GM19238 (cell line): ENCODE results near the gene AKNAD1.

ENCODE experiments used
- DNase-seq: peaks from one replicate; pipeline ENCODE4 v3.0.0; 2011; ENCODE audit warnings: low spot score; ENCODE audit not compliant: insufficient read length

The AKNAD1 gene

DNA sequence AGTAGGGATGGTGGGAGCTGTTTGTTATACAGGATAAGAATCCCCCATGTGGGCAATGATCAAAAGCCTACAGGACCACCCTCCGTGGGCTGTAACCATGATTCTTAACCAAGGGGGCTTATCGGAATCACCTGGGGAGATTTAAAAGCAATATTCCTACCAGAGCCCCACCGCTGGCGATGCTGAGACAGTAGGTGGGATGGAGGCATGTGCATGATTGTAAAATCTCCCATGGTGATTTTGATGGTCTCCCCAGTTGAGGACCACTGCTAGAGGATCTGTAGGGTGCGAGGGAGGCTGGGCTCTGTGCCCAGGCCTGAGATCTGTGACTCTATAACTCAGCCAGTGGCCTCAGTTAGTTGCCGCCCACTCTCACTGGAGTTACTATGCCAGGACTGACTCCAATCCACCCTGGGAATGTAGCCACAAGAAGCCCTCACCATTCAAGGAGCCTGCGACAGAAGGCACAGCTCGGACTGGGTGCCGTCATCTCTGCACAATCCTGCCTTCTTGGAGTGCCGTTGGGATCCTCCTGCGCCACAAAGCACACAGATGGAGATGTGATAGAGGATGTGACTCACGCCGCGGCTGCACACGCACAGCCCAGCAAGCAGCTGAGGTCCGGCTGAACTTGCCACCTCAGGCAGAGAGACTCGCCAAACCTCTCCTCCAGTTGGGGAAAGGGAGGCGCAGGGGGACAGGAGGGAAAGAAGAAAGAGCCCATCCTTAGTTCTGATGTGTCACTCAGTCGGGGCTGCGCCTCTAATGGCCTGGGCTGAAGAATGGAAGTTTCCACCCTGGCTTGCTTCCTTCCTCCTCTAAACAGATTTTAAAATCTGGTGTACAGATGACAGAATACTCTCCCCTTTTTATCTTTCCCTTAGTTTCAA is 26.5 kb downstream of the AKNAD1 start:
- no peak for DNase-seq

DNA sequence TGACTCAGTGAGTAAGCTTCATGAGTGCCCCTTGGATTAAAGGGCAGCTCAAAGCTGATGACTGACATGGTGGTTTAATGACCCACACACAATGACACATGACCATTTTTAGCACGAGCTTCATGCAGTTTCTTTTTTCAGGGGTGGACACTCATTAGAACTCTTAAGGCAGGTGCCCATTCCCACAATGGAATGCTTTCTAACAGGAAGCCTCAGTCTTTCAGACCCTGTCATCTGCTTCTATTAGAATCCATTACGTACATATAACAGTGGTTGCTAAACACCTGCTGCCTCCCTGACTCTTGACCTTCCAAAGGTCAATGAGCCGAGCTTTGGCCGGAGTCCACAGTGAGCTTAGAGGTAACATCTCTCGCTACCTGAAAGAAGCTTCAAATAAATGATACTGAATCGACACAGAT is 27.4 kb downstream of the AKNAD1 start:
- DNase-seq: no peak

DNA sequence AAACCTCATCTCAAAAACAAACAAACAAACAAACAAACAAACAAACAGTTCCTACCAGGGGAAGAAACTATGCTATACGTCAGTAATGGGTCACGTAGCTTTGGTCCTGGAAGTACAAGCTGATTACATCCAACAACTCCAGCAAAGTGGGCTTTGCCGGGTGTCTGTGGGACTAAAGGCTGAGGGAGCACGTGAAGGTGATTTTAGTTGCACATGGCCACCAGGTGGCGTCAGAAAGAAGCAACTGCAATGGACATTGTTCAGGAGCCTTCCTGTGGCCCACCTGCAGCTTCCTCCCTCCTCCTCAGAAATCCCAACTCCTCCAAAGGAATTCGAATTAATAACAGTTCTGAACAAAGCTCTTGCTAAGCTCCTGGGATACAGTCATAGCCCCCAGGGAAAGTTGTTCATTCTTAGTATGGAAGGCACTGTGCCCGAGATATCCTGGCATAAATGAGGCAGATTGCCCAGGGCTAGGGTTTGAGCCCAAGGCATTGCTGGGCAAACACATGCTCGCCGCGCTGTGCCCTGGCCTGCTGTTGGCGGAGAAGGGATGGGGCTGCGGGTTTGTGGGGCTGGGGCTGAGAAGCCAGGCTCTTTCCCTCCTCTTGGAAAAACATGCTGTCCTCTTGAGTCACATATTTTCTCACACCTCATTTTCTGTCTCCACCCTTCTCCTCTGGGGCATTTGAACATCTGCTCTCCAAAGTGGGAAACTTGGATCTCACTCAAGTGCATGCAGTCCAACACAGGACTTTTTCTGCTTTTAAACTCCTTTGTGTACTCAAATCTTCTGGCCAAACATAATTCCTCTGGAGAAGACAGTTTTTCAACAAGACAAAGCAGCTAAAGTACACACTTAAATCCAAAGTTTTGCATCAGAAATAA is 28.6 kb downstream of the AKNAD1 start:
- peak; percentile 57 for DNase-seq

DNA sequence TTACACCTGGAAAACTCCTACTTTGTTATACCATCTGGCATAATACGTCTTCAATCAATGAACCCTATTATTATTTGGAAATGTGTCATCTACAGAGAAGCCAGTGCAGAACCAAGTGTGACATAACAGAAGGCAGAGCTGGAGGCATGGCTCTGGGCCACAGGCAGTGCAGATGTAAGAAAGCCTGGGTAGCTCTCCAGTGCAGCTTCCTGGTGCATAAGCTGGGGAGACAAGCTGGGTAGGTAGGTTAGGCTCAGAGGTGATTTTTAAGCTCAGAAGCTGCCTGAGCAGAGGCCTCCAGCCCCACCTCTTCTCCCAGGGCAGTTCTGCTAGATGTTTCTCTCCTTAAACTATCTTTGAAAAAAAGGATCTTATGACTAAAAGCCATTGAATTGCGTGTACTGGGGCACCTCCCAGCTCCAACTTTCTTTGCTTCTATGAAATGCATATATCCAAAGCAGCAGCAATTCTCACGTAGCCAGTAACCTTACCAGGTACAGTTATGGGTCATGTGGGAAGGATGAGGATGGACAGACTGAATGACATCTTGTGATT is 30.7 kb downstream of the AKNAD1 start:
- DNase-seq: no peak

DNA sequence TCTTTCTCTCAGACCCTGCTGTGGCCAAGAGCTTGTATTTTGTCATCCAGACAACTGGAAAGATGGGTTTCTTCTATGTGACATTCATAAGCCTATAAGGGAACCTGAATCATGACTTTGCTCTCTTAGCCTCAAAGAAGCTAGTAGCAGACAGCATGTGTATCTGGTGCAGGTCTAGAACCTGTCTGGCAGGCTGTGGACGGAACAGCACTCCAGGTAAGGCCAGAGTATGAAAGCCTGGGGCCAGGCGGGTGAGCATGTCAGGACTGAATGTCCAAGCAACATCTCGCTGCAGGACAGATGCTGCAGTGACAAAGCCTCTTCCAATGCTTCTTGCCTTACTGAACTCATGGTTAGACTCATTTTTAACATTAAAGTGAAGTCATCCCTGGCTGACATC is 32.8 kb downstream of the AKNAD1 start:
- no peak for DNase-seq

DNA sequence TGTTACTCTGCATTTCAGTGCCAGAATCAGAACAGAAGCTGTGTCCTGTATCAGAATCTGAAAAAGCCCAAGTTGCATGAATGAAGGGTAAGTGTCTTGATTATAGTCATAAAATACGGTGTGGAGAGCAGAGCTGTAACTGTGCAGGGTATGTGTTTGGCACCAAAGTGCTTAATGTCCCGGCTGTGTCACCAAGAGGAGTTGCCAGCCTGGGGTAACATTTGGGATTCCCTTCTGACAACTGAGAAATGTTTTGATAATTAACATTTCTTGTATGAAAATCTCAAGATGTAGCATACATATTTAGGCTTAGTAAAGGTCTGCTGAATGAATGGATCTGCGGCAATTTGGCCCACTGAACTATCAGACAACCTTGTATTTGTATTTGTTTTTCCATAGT is 33.3 kb downstream of the AKNAD1 start:
- no peak for DNase-seq

DNA sequence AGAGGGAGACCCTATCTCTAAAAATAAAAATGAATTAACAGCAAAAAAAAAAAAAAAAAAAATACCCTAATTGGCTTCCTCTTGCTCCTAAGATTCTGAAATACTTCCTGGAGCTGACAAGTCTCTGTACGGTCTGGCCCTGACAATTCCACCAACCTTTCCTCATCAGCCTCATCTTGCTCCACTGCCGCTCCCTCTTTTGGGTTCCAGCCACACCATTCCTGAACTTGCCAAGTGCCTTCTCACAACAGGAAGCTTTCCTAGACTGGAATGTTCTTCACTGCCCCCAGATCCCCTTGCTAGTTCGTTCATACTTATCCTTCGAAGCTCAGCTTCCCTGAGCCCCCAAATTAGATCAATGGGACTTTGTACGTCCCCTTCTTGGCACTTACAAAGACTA is 37.0 kb downstream of the AKNAD1 start:
- no peak for DNase-seq

DNA sequence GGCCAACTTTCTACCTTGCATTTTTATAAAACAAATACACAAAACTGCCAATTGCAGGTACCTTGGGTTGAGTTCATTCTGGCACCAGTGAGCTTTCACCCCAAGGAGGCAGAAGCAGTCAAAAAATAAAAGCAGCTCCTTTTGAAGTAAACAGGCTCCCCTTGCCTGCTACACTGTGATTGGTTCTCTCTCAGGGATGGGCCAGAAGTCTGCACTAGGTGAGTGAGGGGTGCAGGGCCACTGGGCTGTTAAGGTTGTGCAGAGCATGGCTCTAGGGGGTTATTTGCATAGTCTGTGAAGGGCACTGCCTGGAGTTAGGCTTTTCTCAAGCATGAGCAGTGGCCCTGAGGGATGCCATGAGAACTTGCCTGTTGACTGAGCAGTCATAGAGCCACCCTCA is 39.1 kb downstream of the AKNAD1 start:
- no peak for DNase-seq

DNA sequence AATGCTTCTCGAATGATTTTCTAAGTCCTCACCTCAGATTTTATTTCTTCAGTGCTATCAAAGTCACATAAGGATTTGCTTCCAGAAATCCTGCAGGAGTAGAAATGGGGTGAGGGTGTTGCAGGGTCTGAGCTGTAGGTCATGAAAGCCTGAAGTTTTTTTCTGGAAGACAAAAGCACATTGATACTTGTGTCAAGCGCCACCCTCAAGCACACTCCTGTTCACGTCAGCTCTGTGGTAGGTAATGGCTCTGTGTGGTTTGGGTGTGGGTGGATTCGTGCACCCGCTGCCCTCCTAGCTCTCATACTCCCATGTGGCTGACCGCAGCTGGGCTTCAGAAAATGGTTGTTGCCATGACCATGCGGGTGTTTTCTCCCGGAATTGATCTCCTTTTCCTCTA is 39.9 kb downstream of the AKNAD1 start:
- no peak for DNase-seq

DNA sequence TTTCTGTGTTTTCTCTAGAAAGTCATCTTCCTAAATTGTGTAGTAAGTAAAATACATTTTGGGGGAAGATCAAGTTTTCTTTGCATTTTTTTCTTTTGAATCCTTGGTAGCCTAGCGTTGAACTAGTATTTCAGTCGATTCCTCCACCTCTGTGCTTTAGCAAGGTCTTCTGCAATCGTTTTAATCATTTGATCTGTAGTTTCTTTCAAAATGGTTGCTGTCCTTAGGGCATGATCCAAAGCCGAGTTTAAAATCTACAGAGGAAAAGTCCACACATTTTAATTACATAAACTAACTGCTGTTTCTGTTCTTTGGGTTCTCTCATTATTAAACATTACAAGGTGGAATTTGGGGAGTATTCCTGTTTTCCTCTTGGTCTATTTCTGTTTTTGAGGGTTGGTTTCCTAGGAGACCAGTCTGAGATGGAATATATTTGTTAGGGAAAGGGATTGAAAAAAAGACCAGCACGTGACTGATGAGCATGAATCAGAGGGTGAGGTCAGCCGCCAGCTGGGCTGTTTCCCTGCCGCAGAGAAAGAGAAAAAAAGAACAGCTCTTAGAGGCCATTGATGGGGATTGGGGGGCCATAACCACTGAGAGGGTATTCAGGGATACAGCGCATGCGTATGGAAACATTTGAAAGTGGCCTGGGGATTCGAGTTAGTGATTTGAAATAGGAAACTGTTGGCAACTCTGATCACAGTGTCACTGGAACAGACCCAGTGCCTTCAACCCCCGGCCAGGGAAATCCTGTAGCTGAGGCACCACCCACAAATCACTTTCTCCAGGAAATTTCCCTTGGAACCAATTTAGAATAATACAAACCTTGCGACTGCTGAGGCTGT is 40.6 kb downstream of the AKNAD1 start:
- no peak for DNase-seq

DNA sequence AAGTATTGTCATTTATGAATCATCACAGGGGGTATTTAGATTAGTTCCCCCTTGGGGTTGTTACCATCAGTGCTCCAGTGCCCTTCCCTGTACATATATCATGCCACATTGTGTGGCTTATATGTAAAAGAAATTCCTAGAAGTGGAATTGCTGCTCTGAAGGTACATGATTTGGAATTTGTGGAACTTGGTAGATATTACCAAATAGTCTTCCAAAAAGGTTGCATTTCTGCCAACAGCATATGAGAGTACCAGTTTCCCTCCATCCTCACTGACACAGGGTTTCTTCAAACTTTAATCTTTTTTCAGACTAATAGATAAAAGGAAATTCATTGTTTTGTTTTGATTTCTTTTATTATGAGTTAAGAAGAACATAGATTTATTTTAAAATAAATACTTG is 41.3 kb downstream of the AKNAD1 start:
- DNase-seq: no peak

DNA sequence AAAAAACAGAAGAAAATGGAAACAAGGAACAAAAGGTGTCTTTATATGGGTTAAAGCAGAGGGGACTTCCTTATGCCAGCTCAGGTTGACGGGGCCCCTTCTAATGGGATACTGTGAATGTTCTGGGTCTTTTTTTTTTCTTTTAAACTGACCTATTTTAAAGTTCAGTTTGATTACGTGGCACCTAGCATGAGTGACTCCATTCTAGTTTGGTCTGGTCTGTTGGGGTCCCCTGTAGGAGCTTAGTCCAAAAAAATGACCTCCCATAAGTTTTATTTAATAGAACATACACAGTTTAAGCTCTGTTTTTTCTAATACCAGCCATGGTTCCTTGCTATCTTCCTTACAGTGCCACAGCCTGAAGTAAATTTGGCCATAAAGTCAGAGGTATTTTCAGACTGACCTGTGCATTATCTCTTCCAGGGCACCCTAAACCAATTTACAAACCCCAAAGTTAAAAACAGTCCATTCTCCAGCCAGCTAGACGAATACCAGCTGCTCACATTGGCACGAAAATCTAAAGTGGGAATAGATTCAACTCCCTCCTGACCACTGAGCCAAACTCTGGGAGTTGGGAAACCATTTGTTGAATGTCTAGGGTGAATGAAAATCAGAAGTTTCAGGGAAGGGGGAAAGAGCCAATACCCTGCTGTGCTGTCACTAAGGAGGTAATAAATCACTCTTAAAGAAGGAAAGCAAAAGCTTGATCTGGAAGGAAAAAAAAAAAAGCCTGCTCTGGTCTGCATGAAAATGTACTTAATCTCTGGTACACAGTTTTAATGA is 42.4 kb downstream of the AKNAD1 start:
- DNase-seq: no peak

DNA sequence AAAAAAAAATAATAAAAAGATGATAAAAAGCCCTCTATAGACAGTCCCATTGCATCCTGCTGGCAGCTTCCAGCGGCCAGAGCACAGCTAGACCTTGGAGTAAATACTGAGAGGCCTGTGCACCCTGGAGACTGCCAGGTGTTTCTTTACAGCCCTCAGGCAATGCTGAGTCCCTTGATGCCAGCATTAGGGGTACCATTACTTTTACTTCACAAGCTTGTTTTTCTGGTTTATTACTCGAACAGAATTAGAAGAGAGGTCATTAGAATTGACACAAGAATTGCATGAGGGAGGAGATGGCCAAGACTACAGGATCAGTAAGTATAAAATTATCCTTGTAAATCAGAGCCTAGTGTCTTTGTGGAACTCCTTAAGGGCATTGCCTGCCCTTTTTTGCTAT is 43.6 kb downstream of the AKNAD1 start:
- no peak for DNase-seq

DNA sequence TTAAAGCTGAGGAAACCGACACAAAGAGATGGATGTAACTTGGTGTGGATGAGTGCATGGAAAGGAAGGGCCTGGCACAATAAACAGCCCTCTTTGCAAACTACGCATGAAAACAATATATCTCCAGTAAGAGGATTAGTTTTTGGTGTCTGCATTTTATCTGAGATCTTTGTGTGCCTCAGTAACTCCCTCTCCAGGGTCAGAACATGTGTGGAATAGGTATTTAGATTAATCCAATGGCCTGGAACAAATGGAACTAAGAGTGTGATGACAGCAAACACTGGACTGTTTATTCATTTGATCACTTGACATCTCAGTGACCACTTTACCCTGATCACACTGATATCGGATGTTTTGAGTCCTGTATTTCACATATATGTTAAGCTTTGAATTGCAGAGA is 45.3 kb downstream of the AKNAD1 start:
- no peak for DNase-seq

DNA sequence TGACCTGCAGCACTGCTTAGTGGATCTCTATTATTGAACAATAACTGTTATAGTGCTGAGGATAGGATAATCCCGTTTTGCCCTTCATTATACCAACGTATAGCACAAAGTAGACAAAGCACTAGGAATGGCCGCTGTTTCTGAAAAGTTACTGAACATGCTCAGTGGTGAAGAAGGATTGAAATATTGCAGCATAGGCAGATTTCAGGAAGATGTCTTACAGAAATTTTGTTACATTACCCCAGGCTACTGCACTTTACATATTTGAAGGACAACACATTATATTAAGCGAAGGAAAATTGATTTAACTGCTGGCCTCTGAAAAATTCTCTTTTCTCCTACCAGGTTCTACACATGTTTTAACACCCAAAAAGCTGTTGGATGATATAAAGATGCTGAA is 48.5 kb downstream of the AKNAD1 start:
- DNase-seq: no peak

DNA sequence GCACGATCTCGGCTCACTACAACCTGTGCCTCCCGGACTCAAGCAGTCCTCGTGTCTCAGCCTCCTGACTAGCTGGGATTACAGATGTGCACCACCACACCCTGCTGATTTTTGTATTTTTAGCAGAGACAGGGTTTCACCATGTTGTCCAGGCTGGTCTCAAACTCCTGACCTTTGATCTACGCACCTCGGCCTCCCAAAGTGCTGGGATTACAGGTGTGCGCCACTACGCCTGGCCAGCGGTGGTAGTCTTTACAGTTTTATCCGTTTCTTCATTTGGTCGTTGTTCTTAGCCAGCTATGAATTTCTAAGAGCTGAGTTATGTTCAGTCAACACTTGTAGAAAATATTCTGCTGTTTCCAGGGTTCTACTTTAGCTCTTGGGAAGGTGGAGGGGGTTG is 53.3 kb downstream of the AKNAD1 start:
- no peak for DNase-seq

DNA sequence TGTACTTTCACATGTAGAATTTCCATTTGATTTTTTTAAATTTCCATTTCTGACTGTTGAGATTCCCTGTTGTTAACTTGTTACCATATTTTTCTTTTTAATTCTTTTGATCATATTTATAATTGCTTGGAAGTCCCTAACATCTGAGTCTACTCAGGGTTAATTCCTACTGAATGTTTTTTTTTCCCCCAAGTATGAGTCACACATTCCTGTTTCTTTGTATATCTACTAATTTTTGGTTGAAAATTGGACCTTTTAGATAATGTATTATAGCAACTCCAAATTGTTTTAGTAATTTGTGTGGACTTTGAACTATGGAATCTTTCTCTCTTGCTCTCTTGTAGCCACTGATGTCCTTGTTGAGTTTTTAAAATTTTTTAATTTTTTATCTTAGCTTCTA is 55.8 kb downstream of the AKNAD1 start:
- DNase-seq: no peak

DNA sequence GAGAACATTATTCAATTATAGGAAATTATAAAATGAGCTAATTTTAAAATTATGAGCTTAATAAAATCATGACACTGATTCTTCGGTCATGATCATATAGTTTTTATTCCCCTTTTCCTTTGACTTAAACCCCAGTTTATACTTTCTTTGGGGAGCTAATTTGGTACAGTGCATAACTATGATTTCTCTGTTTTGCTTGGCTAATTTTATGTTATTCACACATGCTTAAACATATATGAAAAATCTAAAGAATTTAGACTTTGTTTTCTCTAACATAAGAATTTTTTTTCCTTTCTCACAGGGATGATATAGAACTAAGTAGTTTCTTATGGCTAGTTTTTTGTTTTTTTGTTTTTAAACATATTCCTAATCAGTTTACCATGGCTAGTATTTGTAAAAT is 57.9 kb downstream of the AKNAD1 start:
- no peak for DNase-seq

DNA sequence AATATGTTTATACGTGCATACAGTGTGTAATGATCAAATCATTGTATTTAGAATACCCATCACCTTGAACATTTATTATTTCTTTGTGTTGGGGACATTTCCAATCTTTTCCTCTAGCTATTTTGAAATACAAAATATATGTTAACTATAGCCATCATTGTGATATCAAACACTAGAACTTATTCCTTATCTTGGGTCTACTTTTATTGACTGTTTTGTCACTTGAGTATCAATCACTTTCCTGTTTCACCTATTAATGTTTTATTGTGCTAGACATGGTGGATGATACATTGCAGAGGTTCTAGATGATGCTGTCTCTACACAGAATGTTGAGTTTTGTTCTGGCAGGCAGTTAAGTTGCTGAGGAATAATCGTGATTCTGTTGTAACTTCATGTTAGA is 64.5 kb downstream of the AKNAD1 start:
- no peak for DNase-seq

DNA sequence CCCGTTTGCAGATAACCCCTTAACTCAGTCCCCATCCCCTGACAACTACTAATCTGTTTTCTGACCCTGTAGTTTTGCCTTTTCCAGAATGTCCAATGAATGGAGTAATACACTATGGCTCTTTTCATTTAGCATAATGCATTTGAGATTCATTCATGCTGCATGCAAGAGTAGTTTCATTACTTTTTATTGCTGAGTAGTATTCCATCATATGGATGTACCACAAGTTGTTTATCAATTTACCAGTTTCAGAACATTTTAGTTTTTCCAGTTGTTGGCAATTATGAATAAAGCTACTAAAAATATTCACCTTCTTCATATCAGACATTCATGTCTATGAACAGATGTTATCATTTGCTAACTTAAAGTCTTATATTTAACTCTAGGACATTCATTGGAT is 65.1 kb downstream of the AKNAD1 start:
- DNase-seq: no peak

DNA sequence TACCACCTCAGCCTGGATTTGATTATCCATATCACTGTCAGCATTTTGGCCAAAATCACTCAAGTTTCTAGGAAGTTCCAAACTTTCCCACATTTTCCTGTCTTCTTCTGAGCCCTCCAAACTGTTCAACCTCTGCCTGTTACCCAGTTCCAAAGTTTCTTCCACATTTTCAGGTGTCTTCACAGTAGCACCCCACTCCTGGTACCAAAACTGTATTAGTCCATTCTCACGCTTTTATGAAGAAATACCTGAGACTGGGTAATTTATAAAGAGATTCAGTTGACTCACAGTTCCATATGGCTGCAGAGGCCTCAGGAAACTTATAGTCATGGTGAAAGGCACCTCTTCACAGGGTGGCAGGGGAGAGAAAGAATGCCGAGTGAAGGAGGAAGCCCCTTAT is 71.0 kb downstream of the AKNAD1 start:
- no peak for DNase-seq
